B cell (primary cell): Measurements from ENCODE around the gene DISP3. TPM values are rescaled to one million over a fixed set of nuclear protein-coding genes. Genes with fewer than 3 reads are reported as not detected.

ENCODE experiments used
- ATAC-seq: fragments of 200-7000 bp; cut with Tn5 transposase; one replicate; pipeline ENCODE4 v1.10.0; 2021; ENCODE audit warnings: low read depth, mild to moderate bottlenecking, moderate number of reproducible peaks, moderate library complexity
- CTCF ChIA-PET: fragments of 350-600 bp; sonication (Branson Sonifier 250); formaldehyde crosslinking; loops from one replicate; lab custom pipeline; 2021; ENCODE audit warnings: antibody characterized with exemption, inconsistent platforms; lab: Charles Lee
- POLR2A ChIA-PET: fragments of 350-600 bp; sonication (Branson Sonifier 250); formaldehyde crosslinking; loops from one replicate; lab custom pipeline; 2021; ENCODE audit warnings: antibody characterized with exemption; lab: Charles Lee
- DNase-seq: peaks from one replicate; pipeline ENCODE4 v3.0.0; 2013
- H2AFZ ChIP-seq: 2 replicates; pipeline ENCODE4 v1.6.1; 2012; ENCODE audit warnings: mild to moderate bottlenecking, low read depth, low read length; ENCODE audit not compliant: insufficient read depth, poor library complexity, severe bottlenecking
- H3K27ac ChIP-seq, 2 donors: 1 replicate in 1 of 2; 2 replicates in 1 of 2; pipeline ENCODE4 v1.5.1; 2012 to 2013; ENCODE audit warnings: low read length in 2 of 2, mild to moderate bottlenecking in 2 of 2, moderate library complexity in 1 of 2
- H3K27me3 ChIP-seq, 4 experiments: fragments of 200-600 bp in 1 of 4; sonication (generic) in 1 of 4; replicated peaks in 1 of 4; 1 replicate in 2 of 4; 2 replicates in 2 of 4; pipeline versions ENCODE4 v1.6.1 to v1.7.0; 2013 to 2016; ENCODE audit warnings: low read length in 3 of 4, mild to moderate bottlenecking in 2 of 4, mixed read lengths in 1 of 4, moderate library complexity in 1 of 4; ENCODE audit not compliant: insufficient read depth in 4 of 4, control insufficient read depth in 3 of 4; ENCODE audit errors: control extremely low read depth in 1 of 4
- H3K36me3 ChIP-seq, 2 experiments: replicated peaks in 1 of 2; 1 replicate in 1 of 2; 2 replicates in 1 of 2; pipeline versions ENCODE4 v1.6.1 to v1.7.1; 2013; ENCODE audit warnings: low read length in 1 of 2; ENCODE audit not compliant: insufficient read depth in 2 of 2, control insufficient read depth in 1 of 2; ENCODE audit errors: control extremely low read depth in 1 of 2, extremely low read depth in 1 of 2
- H3K4me1 ChIP-seq, 2 donors: fragments of 200-600 bp in 1 of 2; sonication (generic) in 1 of 2; 1 replicate in 1 of 2; 2 replicates in 1 of 2; pipeline versions ENCODE4 v1.5.1 to v1.6.1; 2013 to 2017; ENCODE audit warnings: low read length in 2 of 2; ENCODE audit not compliant: control insufficient read depth in 2 of 2, insufficient read depth in 2 of 2
- H3K4me2 ChIP-seq: replicated peaks from 2 replicates; pipeline ENCODE3; 2012; ENCODE audit warnings: mild to moderate bottlenecking, low read depth, low read length; ENCODE audit not compliant: poor library complexity, severe bottlenecking
- H3K4me3 ChIP-seq, 5 experiments: fragments of 200-600 bp in 1 of 5; sonication (generic) in 1 of 5; 1 replicate in 3 of 5; 2 replicates in 2 of 5; pipeline versions ENCODE4 v1.5.1 to v1.7.0; 2011 to 2016; ENCODE audit warnings: low read length in 4 of 5, mild to moderate bottlenecking in 4 of 5, low read depth in 2 of 5, control low read depth in 1 of 5, moderate library complexity in 1 of 5; ENCODE audit not compliant: insufficient read depth in 1 of 5; ENCODE audit errors: control extremely low read depth in 1 of 5, extremely low read depth in 1 of 5
- H3K79me2 ChIP-seq: fragments of 200-600 bp; sonication (generic); one replicate; pipeline ENCODE4 v1.6.0; 2016; ENCODE audit warnings: low read length; ENCODE audit not compliant: control insufficient read depth, insufficient read depth
- H3K9ac ChIP-seq: fragments of 200-600 bp; sonication (generic); 2 replicates; pipeline ENCODE4 v1.6.1; 2017; ENCODE audit warnings: mild to moderate bottlenecking, low read length, moderate library complexity
- H3K9me3 ChIP-seq, 3 donors: one replicate each; pipeline versions ENCODE4 v1.6.1 to v1.7.1; 2013; ENCODE audit warnings: low read length in 2 of 3; ENCODE audit not compliant: control insufficient read depth in 2 of 3, insufficient read depth in 1 of 3; ENCODE audit errors: control extremely low read depth in 1 of 3
- H4K20me1 ChIP-seq: 2 replicates; pipeline ENCODE4 v1.6.0; 2012; ENCODE audit warnings: mild to moderate bottlenecking, low read length; ENCODE audit not compliant: insufficient read depth, control insufficient read depth, poor library complexity, severe bottlenecking
- H3K27ac Mint-ChIP-seq: one replicate; pipeline ENCODE4 v1.8.0; 2021; ENCODE audit warnings: mixed read lengths
- H3K27me3 Mint-ChIP-seq: one replicate; pipeline ENCODE4 v1.8.0; 2021; ENCODE audit warnings: mixed read lengths
- H3K4me1 Mint-ChIP-seq: one replicate; pipeline ENCODE4 v1.8.0; 2021; ENCODE audit warnings: mixed read lengths
- H3K4me3 Mint-ChIP-seq: one replicate; pipeline ENCODE4 v1.8.0; 2021; ENCODE audit warnings: mixed read lengths
- H3K9me3 Mint-ChIP-seq: one replicate; pipeline ENCODE4 v1.8.0; 2022; ENCODE audit warnings: mixed read lengths; ENCODE audit not compliant: insufficient read depth
- CTCF ChIP-seq: fragments of 200-600 bp; IDR thresholded peaks from one replicate; pipeline ENCODE4 v1.8.0; 2022; ENCODE audit warnings: antibody characterized with exemption, mild to moderate bottlenecking
- EZH2 ChIP-seq: IDR thresholded peaks from 2 replicates; pipeline ENCODE4 v1.6.1; 2012; ENCODE audit warnings: borderline replicate concordance, low read depth, mild to moderate bottlenecking, moderate library complexity, low read length; ENCODE audit not compliant: insufficient read depth, poor library complexity, severe bottlenecking
- WGBS: methylation state at CpG from one replicate; pipeline ENCODE4 v1.1.5; 2013; ENCODE audit warnings: missing lambda C conversion rate; ENCODE audit not compliant: insufficient coverage; 5-methylcytosine and 5-hydroxymethylcytosine counted together
- intact Hi-C: fragments of 100-400 bp; cut with micrococcal nuclease; formaldehyde crosslinking; loops from one replicate; pipeline ENCODE4 v1.10.0; 2022
- polyA plus RNA-seq: library from polyadenylated mRNA; depleted of rRNA; stranded (reverse); fragments of >200 nt; gene quantifications from 2 replicates; pipeline ENCODE4 v1.2.3, GENCODE V29; 2012
- total RNA-seq, 2 donors: library from RNA; stranded (reverse); fragments of 120-200 nt in 1 of 2; gene quantifications; 1 replicate in 1 of 2; 2 replicates in 1 of 2; pipeline versions ENCODE4 v1.2.3 to v1.2.4, GENCODE V29; 2013 to 2022

DISP3 gene
- total and polyA plus RNA-seq, 2 donors (not counting 1 experiment from before 2014, with no cell fraction given), result 0.25 to 1.6 TPM

GRCh38 chr1:11431941-11432507 is 46.9 kb upstream of the DISP3 start:
- intact Hi-C loops, result no loop called here
- 93% methylated on average over 11 of the region's 16 CpGs for WGBS
- ATAC-seq (no peak), DNase-seq (no peak)
- H3K4me2 ChIP-seq, result no peak overlapping the region
- CTCF ChIA-PET, result no interaction called here
- TF ChIP-seq EZH2 (no peak), CTCF (no peak)
- no peaks in the 10 kb centered on the region for H3K27me3 ChIP-seq
- no peaks in the 10 kb centered on the region for H3K36me3 ChIP-seq
- H4K20me1 ChIP-seq, result no peaks in the 10 kb centered on the region
- H3K27ac Mint-ChIP-seq, result no peak overlapping the region
- H3K27ac ChIP-seq, result no peak overlapping the region
- no peak overlapping the region for H3K9ac ChIP-seq
- H3K27me3 Mint-ChIP-seq, result peaks cover 10% of the 10 kb centered on the region
- H3K4me1 Mint-ChIP-seq, result no peaks in the 10 kb centered on the region
- no peak overlapping the region for H3K4me3 Mint-ChIP-seq
- H3K9me3 ChIP-seq, result no peaks in the 10 kb centered on the region
- no peaks in the 10 kb centered on the region for H3K4me1 ChIP-seq
- H2AFZ ChIP-seq, result no peak overlapping the region
- H3K9me3 Mint-ChIP-seq, result no peaks in the 10 kb centered on the region
- H3K4me3 ChIP-seq, result no peak overlapping the region
- POLR2A ChIA-PET, result interaction anchor here (0.6 kb wide), 1 partner anchor 20 kb away, joined by 4 read pairs; no protein-coding TSS in a partner anchor
- H3K79me2 ChIP-seq, result no peaks in the 10 kb centered on the region

- ChIA-PET CTCF (no interaction called here), POLR2A (no interaction called here)
- Histone ChIP-seq H3K79me2 (no peaks in the 10 kb centered on the region), H3K4me2 (no peak overlapping the region), H3K27me3 (no peaks in the 10 kb centered on the region), H3K4me3 (no peak overlapping the region), H3K36me3 (no peaks in the 10 kb centered on the region), H2AFZ (no peak overlapping the region), H3K9me3 (no peaks in the 10 kb centered on the region), H3K4me1 (no peaks in the 10 kb centered on the region), H3K27ac (no peak overlapping the region), H4K20me1 (no peaks in the 10 kb centered on the region), H3K9ac (no peak overlapping the region)
- Mint-ChIP-seq H3K4me1 (no peaks in the 10 kb centered on the region), H3K27ac (no peak overlapping the region), H3K9me3 (no peaks in the 10 kb centered on the region), H3K27me3 (peaks cover 10% of the 10 kb centered on the region), H3K4me3 (no peak overlapping the region)
- TF ChIP-seq EZH2, result no peak
- no peak for TF ChIP-seq CTCF
- no peak for DNase-seq
- 92% methylated on average over 4 of the region's 4 CpGs for WGBS
- ATAC-seq, result no peak
- intact Hi-C loops, result no loop called here
Observed at GRCh38 chr1:11432526-11432925, 46.4 kb upstream of the DISP3 start.
